Ovary (tissue), 9 donors: ENCODE measurements around the gene MRPL10. TPM values are rescaled to one million over a fixed set of nuclear protein-coding genes. Genes with fewer than 3 reads are reported as not detected.

Experiments
- DNase-seq, 5 donors: peaks; one replicate each; pipeline ENCODE4 v3.0.0-alpha.2; 2019 to 2020
- H3K27ac ChIP-seq, 2 donors: fragments of 200-600 bp; one replicate each; pipeline versions ENCODE4 v1.5.1 to v1.8.0; 2019 to 2022
- H3K27me3 ChIP-seq: fragments of 200-600 bp; one replicate; pipeline ENCODE4 v1.8.0; 2022
- H3K36me3 ChIP-seq: fragments of 200-600 bp; sonication (generic); one replicate; pipeline ENCODE4 v1.5.1; 2019
- H3K4me1 ChIP-seq: one replicate; pipeline ENCODE4 v1.8.1; 2013; ENCODE audit warnings: mild to moderate bottlenecking, moderate library complexity; ENCODE audit not compliant: insufficient read depth
- H3K4me3 ChIP-seq: fragments of 200-600 bp; sonication (generic); one replicate; pipeline ENCODE4 v1.5.1; 2017
- H3K9me3 ChIP-seq, 2 donors: fragments of 200-600 bp in 1 of 2; sonication (generic) in 1 of 2; one replicate each; pipeline versions ENCODE4 v1.5.1 to v1.8.1; 2013 to 2019; ENCODE audit warnings: mild to moderate bottlenecking in 1 of 2, moderate library complexity in 1 of 2
- CTCF ChIP-seq, 3 donors: fragments of 450-650 bp in 2 of 3; fragments of 200-600 bp in 1 of 3; IDR thresholded peaks; one replicate each; pipeline versions ENCODE4 v1.5.1 to v1.8.0; 2016 to 2022; ENCODE audit warnings: antibody characterized with exemption in 3 of 3, mild to moderate bottlenecking in 1 of 3
- EP300 ChIP-seq: sonication (generic); formaldehyde crosslinking; IDR thresholded peaks from one replicate; pipeline ENCODE4 v1.6.1; 2017; ENCODE audit warnings: antibody characterized with exemption
- POLR2A ChIP-seq: fragments of 450-650 bp; IDR thresholded peaks from one replicate; pipeline ENCODE4 v1.6.1; 2017; ENCODE audit warnings: antibody characterized with exemption, mild to moderate bottlenecking, moderate library complexity
- WGBS, 3 donors: extraction: QIAGEN DNeasy Blood & Tissue Kit in 1 of 3; methylation state at CpG; one replicate each; pipeline versions ENCODE4 v1.1.5 to v1.1.7; 2013 to 2017; 5-methylcytosine and 5-hydroxymethylcytosine counted together
- intact Hi-C, 4 donors: fragments of 100-400 bp; cut with DNase I; formaldehyde crosslinking; loops; one replicate each; pipeline versions ENCODE4 v1.11.0 to v1.15.1; 2022 to 2023
- polyA plus RNA-seq, 2 donors: library from polyadenylated mRNA; stranded (reverse); fragments of 200-250 nt in 1 of 2; fragments of 350-450 nt in 1 of 2; fragmentation: Illumina TruSeq in 1 of 2; extraction: RNeasy Lipid Tissue Mini Kit (QIAGEN cat#74804) in 1 of 2; gene quantifications; one replicate each; pipeline ENCODE4 v1.2.3, GENCODE V29; 2013 to 2014
- total RNA-seq, 7 donors: library from RNA; depleted of rRNA in 2 of 7; stranded (reverse); fragments of >200 nt in 2 of 7; fragmentation: NEBNext Ultra II Directional in 3 of 7; extraction: Animal tissue kit (Norgen Biotek cat#: 25700) in 3 of 7; gene quantifications; one replicate each; pipeline versions ENCODE4 v1.1.0 to v1.2.4, GENCODE V29; 2016 to 2023
- donor health status: DM: no; HTN: no; CAD: no; lungs with moderate emphysema.
- donor health status: DM: no; HTN: no; CAD: no.
- donor health status: Bipolar disorder and iron deficiency.
- donor health status: DM: yes; HTN: yes; CAD: no.
- donor health status: DM: no; HTN: no; CAD: no.
- donor health status: DM: yes; HTN: yes; CAD: no.

The MRPL10 gene
- total and polyA plus RNA-seq, 9 donors: 30.4 to 64.4 (median 48.8) TPM

GRCh38 chr17:47819475-47819874 lies 11.9 kb downstream of the MRPL10 start:
- intact Hi-C loops: no loop called here
- TF ChIP-seq EP300 (no peak), CTCF (IDR thresholded peaks at IDR 0.05) (no peak), POLR2A (no peak)
- no peaks in the 10 kb centered on the region for H3K27me3 ChIP-seq
- no peaks in the 10 kb centered on the region for H3K36me3 ChIP-seq
- no peaks in the 10 kb centered on the region for H3K9me3 ChIP-seq
- H3K27ac ChIP-seq: no peak overlapping the region
- H3K4me3 ChIP-seq: no peak overlapping the region
- WGBS, 3 donors: 73 to 79% (median 73%) methylated on average over 10 of the region's 10 CpGs
- peaks cover 9% of the 10 kb centered on the region for H3K4me1 ChIP-seq
- no peak for DNase-seq

GRCh38 chr17:47818002-47818695 lies 13.2 kb downstream of the MRPL10 start:
- Histone ChIP-seq H3K4me1 (peaks cover 9% of the 10 kb centered on the region), H3K9me3 (no peaks in the 10 kb centered on the region), H3K27ac (no peak overlapping the region), H3K36me3 (no peaks in the 10 kb centered on the region), H3K4me3 (no peak overlapping the region), H3K27me3 (no peaks in the 10 kb centered on the region)
- peak in 2 of 5 donors; percentile 13 to 23 for DNase-seq
- WGBS, 3 donors: 86 to 88% (median 87%) methylated on average over 10 to 11 of the region's 11 CpGs
- intact Hi-C loops: no loop called here
- TF ChIP-seq EP300 (no peak), POLR2A (no peak), CTCF (IDR thresholded peaks at IDR 0.05) (no peak)

DNA sequence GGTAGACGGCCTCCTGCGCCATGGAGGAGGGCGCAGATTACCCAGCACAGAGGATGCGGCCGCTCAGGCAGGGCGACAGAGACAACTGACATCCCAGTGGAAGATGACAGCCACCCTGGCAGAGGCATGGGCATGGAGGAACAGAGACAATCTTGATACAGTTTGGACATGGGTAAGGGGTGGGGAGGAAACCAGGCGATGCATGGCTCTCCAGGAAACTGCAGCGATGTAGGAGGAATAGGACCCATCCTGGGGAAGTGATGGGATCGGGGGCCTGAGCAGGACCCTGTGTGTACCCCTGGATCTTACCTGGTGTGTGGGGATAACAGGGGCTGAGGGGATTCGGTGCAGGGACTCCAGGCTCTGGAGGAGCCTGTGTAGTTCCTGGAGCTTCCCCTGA lies 14.4 kb downstream of the MRPL10 start:
- TF ChIP-seq CTCF (IDR thresholded peaks at IDR 0.05): no peak
- no peak for TF ChIP-seq POLR2A
- no peak for TF ChIP-seq EP300
- Histone ChIP-seq H3K9me3 (no peaks in the 10 kb centered on the region), H3K27ac (no peak overlapping the region), H3K36me3 (no peaks in the 10 kb centered on the region), H3K4me3 (no peak overlapping the region), H3K27me3 (no peaks in the 10 kb centered on the region), H3K4me1 (peaks cover 6% of the 10 kb centered on the region)
- DNase-seq: peak in 1 of 5 donors; percentile 17
- intact Hi-C loops: no loop called here
- 94 to 97% (median 95%) methylated on average over 10 of the region's 10 CpGs for WGBS, 3 donors

- H3K9me3 ChIP-seq: no peaks in the 10 kb centered on the region
- WGBS, 3 donors: 87 to 91% (median 89%) methylated on average over 21 of the region's 21 CpGs
- H3K27ac ChIP-seq: no peak overlapping the region
- H3K4me3 ChIP-seq: no peak overlapping the region
- peaks cover 6% of the 10 kb centered on the region for H3K4me1 ChIP-seq
- H3K36me3 ChIP-seq: no peaks in the 10 kb centered on the region
- TF ChIP-seq EP300: no peak
- intact Hi-C loops: no loop called here
- no peaks in the 10 kb centered on the region for H3K27me3 ChIP-seq
- DNase-seq: peak in 1 of 5 donors; percentile 29
Observed at GRCh38 chr17:47816111-47816735, 15.1 kb downstream of the MRPL10 start.
